NCI-H2171 (cell line): ENCODE data around the gene PGC.

Experiments used
- DNase-seq: peaks from one replicate; lab custom pipeline; 2025; lab: John Stamatoyannopoulos, UW

Gene PGC

DNA sequence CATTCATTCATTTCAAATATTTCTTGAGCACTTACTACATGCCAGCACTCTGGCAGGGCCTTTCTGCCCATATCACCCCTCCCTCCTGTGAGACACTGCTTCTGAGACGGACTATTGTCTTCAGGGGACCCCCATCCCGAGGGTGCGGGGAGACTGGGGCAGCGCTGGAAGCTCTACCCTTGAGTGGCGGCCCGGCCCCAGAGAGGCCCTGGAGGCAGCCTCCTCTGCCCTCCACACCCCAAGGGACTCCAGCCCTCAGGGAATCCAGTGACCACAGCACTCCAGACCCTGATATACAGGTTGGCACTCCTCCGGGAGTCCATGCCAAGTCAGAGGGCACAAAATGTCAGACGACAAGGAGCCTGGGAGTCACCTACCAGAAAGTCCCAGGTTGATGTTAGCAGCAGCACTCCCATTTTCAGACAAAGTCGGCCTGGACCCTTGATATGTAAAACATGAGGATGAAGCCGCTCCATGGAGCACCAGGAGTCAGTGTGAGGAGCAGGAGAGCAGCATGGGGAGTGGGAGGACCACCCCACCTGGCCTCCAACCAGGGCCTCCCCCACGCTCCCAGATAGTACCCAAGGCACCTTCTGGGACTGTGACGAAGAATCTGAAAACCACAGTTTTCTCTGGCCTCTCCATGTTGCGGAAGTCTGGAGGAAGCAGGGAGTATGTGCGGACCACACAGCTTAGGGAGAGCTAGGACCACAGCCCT, 32.5 kb downstream of the PGC start:
- no peak for DNase-seq

DNA sequence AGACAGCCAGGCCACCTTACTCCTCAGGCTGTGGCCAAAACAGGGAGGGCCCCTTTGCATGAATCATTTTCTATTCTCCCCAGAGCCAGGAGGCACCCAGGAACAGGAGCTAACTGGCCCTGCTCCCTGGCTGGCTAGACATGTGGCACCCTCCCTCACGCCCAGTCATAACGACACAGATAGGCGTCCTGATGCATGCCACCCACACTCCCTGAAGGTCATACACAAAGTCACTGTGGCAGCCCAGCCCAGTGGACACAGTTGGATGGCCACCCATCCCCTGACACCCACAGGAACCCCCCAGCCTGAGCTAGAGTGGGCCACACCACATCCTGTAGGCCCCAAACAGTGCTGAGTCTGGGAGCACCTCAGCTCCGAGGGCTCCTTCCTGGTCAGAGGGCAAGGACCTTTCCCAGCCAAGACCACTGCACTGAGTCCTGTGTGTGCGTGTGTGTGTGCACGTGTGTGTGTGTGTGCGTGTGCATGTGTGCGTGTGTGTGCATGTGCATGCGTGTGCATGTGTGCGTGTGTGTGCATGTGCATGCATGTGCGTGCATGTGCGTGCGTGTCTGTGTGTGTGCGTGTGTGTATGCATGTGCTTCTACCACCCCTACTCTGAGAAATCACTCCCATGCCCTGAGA, 33.4 kb downstream of the PGC start:
- DNase-seq, result no peak

DNA sequence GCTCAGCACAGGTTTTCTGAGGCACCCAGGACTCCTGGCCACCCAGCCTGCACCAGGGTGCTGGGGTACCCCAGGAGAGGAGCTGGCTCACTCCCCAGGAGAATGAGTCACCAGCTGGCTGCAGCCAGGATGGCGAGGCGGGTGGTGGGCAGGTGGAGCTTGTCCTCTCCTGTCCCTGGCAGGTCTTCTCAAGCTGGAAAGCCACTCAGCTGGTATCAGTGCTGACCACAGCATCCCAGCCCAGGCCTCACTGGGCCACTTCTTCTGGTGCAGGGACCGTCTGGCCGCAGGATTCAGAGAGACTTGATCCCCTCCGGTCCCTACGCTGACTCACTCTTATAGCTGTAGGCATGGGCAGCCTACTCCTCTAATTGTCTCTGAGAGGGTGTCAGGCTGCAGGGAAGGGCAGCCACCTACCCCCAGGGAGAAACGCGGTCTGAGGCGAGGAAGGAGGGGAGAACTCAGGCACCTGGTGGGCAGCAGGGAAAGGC, 34.0 kb downstream of the PGC start:
- DNase-seq, result no peak

DNA sequence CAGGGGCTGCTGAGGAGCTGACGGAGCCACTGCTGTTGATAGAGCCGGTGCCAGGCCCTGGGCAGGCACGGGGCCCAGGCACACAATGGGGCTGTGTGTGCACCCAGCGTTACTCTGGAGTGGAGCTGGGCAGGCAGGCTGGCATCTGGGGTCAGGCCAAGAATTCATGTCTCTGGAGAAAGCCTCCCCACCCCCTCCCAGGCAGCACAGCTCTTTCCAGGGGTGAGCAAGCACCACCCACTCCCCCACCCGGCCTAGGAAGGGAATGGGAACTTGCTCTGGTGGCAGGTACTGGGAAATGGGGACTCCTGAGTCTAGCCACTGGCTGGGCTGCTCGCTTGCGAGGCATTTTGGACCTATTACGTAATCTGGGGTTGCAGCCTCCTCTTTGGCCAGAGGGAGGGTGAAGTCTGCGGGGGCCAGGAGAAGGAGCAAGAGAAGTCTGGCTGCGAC, 34.5 kb downstream of the PGC start:
- no peak for DNase-seq

DNA sequence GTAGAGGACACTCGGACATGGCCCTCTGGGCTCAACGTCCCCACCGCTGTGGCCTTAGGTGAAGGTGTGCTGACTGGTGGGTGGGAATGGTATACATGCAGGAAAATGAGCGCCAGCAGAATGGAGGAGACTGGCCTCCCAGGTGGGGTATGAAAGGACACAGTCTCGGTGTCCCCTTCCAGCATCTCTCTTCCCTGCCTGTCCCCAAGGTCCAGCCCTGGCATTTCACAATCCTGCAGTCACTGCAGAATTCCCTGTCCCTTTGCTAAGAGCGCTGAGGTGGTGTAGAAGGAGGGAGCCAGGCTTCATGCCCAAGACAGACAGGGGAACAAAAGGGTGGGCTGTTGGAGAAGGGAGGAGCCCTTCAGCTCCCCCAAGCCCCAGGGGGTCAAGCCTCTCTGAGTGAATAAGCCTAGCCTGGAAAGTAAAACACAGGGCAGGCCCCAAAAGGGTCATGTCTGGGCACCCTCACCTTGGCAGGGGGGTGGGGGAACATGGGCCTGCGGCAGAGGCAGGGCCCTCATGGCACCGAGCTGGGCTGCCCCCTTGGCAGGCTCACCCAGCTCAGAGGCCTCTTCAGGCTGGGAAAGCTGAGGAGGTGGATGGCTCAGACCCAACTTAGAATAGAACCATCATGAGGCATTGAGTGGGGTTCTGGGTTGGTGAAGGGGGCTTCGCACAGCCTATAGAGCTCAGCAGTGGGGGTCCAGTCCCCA, 35.7 kb downstream of the PGC start:
- no peak for DNase-seq

DNA sequence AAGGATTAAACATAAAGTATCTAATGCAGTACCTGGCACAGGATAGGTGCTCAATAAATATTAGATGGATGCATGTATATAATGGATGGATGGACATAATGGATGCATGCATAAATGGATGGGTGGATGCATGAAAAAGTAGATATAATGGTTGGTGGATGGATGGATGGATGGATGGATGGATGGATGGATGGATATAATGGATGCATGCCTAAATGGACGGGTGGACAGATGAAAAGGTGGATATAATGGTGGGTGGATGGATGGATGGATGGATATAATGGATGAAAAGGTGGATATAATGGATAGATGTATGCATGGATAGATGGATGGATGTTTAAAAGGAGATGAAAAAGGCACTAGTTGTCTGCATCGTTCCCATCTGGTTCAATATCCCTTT, 37.8 kb downstream of the PGC start:
- no peak for DNase-seq

DNA sequence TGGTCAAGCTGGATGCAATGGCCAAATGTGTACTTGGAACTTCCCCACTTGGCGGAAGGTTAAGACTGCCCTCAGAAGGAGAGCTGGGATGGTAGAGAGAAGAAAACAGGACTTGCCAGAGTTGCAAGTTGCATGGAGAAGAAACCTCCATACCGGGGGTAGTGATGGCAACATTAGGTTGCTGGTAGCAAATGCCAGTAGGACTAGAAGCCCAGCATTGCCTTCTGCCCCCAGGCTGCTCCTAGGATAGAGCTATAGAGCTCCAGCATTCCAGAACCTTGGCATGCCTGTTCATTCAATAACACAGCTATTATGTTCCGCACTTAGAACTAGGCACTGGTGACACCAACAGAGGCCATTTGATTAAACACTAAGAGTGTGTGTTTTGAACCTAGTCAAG, 38.3 kb downstream of the PGC start:
- no peak for DNase-seq

DNA sequence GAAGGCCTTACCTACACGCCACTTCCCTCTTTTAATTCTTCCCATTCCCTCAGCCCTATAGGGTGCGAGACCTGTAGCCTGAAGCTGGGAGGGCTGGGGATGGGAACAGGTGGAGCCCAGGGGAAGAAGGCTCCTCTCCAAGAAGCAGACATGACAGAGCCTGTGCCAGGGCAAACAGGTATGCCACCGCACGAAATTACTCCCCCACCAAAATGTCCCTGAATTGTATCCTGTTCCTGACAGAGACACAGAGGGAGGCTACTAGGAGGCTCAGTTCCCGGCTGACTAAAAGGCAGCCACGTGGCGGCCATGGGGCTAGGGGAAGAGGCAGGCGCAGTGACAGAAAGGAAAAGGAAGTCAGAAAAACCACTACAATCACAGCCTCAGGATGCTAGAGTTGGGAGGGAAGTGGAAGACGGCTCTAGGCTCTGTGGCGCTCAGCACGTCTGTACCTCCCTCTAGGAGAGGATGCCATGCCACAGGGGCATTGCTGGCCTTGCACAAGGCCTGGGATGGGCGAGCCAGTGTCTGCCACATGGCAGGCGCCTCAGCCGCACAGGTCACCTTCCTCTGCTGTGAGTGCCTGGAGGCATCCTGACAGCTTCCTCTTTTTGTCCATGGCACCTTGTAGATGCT, 39.5 kb downstream of the PGC start:
- DNase-seq, result no peak

DNA sequence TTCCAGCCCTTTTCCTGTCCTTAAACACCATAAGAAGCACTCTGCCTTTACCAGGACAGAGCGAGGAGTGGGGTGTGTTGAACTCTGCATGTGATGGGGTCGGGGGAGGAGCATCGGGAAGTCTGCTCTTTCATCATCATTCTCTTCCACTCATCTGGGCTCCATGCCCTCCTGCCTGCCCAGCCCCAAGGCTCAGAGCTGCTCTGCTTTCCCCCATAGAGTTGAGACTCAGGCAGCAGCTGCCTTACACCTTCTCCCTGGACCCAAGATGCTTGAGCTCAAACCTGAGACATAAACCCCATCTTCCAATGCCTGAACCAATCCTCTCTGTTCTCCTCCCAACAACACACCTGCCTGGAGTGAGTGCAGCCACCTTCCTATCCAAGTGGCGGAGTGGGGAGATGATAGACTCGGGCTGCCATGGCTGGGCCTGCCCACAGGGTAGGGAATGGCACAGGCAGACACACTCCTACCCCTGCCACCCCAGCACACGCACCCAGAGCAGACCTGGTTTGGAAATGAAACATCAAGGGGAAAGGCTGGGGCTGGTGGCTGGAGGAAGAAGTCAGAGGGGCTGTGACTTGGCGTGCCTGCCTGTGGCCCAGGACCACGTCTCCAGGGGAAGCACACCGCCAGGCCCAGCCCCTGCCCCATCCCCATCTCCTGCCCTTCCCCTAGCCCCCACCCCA, 40.2 kb downstream of the PGC start:
- DNase-seq, result no peak

DNA sequence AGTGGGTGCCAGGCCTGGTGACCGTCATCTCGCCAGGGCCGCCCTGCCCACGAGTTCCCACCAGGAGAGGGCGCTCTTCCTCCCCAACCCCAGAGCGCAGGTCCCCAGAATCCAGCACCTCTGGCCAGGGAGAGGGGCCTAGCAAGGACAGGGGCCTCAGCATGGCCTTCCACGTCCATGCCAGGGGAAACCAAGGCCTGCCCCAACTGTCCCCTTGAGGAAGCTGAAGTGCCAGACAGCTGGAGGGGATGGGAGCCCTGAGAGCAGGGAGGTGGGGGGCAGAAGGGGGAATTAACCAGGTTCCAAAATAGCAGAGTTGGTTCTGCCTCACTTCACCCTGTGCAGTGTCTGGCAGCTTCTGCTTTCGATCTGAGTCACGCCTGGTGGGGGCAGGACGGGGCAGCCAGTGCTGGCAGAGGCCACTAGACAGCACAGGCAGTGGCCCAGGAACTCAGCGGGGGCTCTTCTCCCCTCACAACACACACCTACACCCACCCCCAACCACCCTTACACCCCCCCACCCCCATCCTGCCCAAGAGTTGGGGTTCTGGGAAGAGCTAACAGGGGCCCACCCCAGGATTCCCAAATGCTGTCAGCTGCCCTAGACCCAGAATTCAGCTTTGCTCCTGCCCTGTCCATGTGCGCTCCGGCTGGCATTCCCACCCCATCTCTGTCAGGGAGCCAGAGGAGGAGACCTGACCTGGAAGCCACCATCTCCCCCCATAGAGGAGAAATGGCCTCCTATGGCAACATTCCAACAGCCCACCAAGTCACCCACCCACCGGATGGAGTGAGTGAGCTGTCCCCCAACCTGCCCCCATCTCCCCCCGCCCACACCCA, 41.0 kb downstream of the PGC start:
- DNase-seq, result no peak

DNA sequence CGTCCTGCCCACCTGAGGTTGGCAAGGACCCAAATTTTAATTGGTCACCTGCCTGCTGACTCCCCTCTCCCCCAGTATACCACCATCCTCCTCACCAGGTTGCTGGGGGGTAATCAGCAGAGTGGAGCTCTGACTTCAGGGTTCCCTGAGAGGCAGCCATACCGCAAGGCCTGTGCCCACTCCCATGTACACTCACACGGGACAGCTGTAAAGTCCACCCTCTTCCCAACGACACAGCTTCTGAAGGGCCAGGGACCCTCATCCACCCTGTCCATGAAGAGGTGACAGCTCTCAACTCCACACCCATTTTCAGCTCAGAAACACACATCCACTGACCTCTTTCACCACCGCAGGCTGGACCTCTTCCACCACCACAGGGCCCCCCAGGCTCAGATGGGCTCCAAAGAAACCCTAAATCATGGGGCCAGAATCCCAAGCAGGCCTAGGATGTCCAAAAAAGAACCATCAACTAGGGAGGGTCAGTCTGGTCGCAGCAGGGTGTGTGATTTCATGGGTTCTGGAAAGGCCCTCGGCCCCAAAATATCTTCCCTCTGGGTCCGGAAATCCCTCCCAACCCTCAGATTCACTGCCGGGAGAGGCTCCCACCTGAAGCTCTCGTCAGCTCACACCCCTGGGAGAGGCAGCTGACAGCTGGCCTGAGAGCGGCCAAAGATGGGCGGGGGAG, 41.7 kb downstream of the PGC start:
- no peak for DNase-seq

DNA sequence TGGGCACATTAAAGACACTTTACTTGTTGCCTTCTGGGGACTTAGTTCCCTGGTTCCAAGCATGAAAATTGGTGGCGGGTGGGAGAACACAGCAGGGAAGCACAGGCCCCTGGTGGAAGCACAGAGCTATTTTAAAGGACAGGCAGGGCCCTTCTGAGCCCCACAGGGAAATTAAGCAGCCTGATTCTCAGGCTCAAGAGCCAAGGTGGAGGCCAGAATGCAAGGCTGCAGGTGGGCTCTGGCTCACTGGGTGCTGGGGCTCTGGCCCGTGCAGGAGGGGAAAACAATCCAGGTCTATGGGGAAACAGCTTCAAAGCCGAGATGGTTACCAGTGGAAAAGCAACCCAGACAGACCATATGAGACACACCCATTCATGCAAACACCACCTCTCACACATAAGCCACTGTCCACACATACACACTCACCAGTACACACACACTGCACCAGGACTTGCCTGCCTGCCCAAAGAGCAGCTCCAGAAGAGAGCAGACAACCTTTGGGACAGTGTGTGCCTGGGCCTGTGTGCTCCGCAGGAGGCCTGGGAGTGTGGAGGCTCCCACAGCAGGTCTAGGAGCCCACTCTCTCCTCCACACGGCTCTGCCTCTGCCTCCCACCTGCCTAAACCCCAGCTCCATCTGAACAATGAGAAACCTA, 42.4 kb downstream of the PGC start:
- no peak for DNase-seq

DNA sequence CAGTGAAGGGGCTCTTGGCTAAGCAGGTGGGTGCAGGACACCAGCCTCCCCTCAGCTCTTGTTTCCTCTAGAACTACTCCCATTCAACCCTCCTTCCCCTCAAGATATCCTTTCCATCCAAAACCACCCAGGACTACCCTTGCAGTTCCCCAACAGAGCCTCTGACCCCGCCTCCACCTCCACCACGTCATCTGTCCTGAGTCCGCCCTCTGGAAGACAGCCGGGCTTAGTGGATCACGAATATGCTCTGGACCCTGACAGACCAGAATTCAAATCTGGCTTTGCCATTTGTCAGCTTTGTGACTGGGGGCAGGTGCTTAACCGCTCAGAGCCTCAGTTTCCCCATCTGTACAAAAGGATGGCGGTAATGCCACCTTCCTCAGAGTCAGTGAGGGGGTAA, 43.2 kb downstream of the PGC start:
- DNase-seq, result no peak

DNA sequence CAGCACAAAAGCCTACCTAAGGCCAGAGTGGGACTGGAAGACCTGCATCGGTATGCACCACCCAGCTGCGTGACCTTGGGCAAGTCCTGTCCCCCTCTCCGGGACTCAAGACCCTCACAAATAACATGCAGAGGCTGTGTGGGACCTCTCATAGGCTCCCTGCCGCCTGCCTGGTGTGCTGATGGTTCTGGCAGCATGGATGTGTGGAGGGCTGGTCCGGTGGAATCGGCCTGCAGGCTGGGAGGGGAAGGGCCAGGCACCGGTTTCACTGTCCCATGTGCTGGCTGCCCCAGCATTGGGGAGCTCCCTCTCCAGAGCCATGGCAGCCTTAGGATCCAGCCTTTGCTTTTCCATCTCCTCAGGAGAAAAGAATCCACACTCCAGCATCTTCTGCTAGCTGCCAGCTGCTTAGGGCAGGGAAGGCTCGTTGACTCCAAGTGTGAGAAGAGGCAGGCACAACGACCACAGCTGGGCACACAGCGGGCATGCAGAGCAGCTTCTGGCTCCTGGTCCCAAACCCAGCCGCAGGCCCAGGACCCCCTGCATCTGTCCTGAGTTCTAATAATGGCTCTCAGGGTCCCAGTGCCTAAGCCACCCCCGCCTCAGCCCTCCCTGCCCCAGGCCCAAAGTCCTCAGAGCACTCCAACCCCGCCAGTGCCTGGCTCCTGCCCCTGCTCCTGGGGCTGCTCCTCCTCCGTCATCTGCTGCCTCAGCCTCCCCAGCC, 44.3 kb downstream of the PGC start:
- no peak for DNase-seq

DNA sequence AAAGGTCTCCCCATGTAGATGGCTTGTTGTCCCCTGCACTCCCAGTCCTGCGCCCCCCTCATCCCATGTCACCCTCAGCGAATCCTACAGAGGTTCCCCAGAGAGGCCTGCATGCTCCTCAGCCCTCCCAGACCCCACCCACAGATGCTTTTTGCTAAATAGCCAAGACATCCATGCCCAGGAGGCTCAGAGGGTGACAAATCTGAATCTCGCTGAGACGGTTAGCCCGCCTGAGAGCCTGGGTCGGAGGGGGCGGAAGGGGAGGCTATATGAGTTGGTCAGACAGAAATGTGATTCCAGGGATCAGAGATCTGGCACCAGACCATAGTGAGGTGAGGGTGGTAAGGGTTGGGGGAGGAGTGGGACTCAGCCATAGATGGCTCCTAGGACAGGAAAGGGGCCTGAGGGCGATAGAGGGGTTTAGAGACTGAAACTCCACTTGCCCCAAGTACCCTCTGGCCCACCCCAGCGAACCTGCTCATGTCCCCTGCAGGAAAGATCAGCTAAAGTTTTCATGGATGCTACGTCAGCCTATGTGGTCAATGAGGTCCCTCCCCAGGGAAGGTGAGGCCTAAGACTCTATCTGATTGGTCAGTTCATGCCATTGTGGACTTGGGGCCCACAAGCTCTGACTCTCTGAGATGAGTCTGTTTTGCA, 45.0 kb downstream of the PGC start:
- DNase-seq, result no peak

DNA sequence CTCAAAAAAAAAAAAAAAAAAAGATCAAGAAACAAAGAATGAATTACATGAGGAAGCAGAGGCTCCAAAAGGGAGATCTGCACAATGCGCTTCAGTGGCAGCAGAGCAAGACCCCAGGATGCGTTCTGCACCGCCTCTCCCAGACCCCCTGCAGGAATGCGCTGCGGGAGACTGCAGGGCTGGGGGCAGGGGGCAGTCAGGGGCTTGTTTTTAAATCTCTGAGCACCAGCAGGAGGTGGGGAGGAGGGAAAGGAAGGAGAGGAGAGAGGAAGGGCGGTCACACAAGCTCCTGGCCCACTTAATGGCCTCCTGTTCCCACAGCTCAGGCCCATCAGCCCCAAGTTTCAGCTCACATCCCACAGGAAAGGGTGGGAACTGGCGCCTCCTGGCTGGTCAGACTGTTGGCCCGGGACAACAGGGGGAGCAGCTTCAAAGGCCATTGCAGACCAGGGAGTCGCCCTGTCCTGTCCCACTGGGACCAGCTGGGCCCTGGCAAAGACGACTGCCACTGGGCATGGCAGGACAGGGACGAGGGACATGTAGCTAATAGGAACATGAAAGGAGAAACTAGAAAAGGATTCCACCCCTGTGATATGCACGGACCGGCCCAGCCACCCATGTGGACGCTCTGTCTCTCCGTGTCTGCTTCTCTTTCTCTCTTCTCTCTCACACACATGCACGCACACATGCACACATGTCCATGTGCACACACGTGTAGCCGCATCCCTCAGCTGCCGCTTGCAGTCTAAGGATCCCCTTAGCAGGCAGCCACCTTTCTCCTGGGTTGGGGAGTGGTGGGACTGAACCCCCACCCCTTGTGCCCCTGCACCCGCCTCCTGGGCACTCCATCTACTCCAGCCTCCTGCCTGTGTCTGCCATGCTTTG, 46.5 kb downstream of the PGC start:
- no peak for DNase-seq

DNA sequence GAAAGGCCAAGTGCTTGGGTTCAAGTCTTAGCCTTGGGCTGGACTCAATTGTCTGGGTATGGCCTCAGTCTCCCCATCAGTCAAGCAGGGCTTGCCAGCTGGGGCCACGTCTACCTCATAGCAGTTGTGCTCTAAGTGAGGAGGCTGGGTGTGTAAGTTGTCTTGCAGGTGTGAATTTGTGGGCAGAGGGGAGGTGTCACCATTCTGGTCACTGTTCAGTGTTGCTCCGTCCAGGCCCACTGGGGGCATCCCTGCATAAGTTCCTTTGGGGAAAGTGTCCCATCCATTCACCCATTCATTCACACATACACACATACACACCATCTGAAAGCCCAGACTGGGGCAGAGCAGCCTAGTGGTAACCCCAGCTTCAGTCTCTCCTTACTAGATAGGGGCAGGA, 48.1 kb downstream of the PGC start:
- no peak for DNase-seq
